GM18517 (cell line): ENCODE data around the gene MBNL1.
"Not testable (repeated sequence)": the region's sequence is repeated elsewhere in the genome, so short reads cannot be mapped to it uniquely, and the experiment has no call there.

ENCODE experiments used
- ATAC-seq: cut with Tn5 transposase; IDR thresholded peaks from one replicate; pipeline ENCODE4 v1.9.1; 2021; ENCODE audit warnings: mild to moderate bottlenecking, moderate library complexity; ENCODE audit not compliant: unreplicated experiment

Gene MBNL1

GRCh38 chr3:152436707-152437590, 168.2 kb downstream of the MBNL1 start:
- ATAC-seq, result no peak

GRCh38 chr3:152438181-152438580, 169.5 kb downstream of the MBNL1 start:
- no peak for ATAC-seq

- ATAC-seq, result no peak
Observed at GRCh38 chr3:152438706-152439105, 170.0 kb downstream of the MBNL1 start.

- ATAC-seq, result not testable (repeated sequence)
Observed at GRCh38 chr3:152440243-152440642, 171.5 kb downstream of the MBNL1 start.

GRCh38 chr3:152443212-152444023, 174.7 kb downstream of the MBNL1 start:
- no peak for ATAC-seq

- no peak for ATAC-seq
Observed at GRCh38 chr3:152444029-152444641, 175.4 kb downstream of the MBNL1 start.

GRCh38 chr3:152445212-152445611, 176.5 kb downstream of the MBNL1 start:
- ATAC-seq, result no peak

GRCh38 chr3:152446495-152446894, 177.8 kb downstream of the MBNL1 start:
- ATAC-seq, result no peak

GRCh38 chr3:152447511-152447910, 178.8 kb downstream of the MBNL1 start:
- ATAC-seq, result no peak

GRCh38 chr3:152448091-152448490, 179.4 kb downstream of the MBNL1 start:
- ATAC-seq, result no peak

- ATAC-seq, result no peak
Observed at GRCh38 chr3:152452318-152452717, 183.6 kb downstream of the MBNL1 start.

GRCh38 chr3:152454076-152454875, 185.5 kb downstream of the MBNL1 start:
- ATAC-seq, result no peak

GRCh38 chr3:152455989-152456388, 187.3 kb downstream of the MBNL1 start:
- no peak for ATAC-seq

- no peak for ATAC-seq
Observed at GRCh38 chr3:152457500-152458375, 189.0 kb downstream of the MBNL1 start.

GRCh38 chr3:152458376-152459117, 189.8 kb downstream of the MBNL1 start:
- no peak for ATAC-seq

GRCh38 chr3:152459118-152459515, 190.4 kb downstream of the MBNL1 start:
- no peak for ATAC-seq

GRCh38 chr3:152459572-152459971, 190.8 kb downstream of the MBNL1 start:
- ATAC-seq, result no peak

GRCh38 chr3:152460936-152461335, 192.2 kb downstream of the MBNL1 start:
- no peak for ATAC-seq

GRCh38 chr3:152461460-152461859, 192.7 kb downstream of the MBNL1 start:
- no peak for ATAC-seq
